Right lobe of liver (tissue), 4 donors: ENCODE data around the gene CA9.

ENCODE experiments used
- CTCF ChIP-seq, 4 donors: fragments of 200-600 bp in 3 of 4; fragments of 450-650 bp in 1 of 4; IDR thresholded peaks; one replicate each; pipeline versions ENCODE4 v1.5.1 to v1.8.0; 2016 to 2022; ENCODE audit warnings: antibody characterized with exemption in 4 of 4, mild to moderate bottlenecking in 2 of 4
- POLR2A ChIP-seq: fragments of 450-650 bp; IDR thresholded peaks from one replicate; pipeline ENCODE4 v1.6.1; 2017; ENCODE audit warnings: antibody characterized with exemption, mild to moderate bottlenecking
- donor health status: DM: no; HTN: no; CAD: no.
- donor health status: DM: no; HTN: no; CAD: no.
- donor health status: DM: no; HTN: yes; CAD: no.

- no peak for TF ChIP-seq CTCF (IDR thresholded peaks at IDR 0.05)
- no peak for TF ChIP-seq POLR2A
Observed at GRCh38 chr9:35650341-35651158, 23.2 kb upstream of the CA9 start, which contains the start of gene SIT1.
